ENCODE measurements around the gene NACA. TPM values are rescaled to one million over a fixed set of nuclear protein-coding genes. Genes with fewer than 3 reads are reported as not detected.

Gene NACA
- total and polyA plus RNA-seq, 7 donors: 1,056 to 2,405 (median 1,536) TPM

DNA sequence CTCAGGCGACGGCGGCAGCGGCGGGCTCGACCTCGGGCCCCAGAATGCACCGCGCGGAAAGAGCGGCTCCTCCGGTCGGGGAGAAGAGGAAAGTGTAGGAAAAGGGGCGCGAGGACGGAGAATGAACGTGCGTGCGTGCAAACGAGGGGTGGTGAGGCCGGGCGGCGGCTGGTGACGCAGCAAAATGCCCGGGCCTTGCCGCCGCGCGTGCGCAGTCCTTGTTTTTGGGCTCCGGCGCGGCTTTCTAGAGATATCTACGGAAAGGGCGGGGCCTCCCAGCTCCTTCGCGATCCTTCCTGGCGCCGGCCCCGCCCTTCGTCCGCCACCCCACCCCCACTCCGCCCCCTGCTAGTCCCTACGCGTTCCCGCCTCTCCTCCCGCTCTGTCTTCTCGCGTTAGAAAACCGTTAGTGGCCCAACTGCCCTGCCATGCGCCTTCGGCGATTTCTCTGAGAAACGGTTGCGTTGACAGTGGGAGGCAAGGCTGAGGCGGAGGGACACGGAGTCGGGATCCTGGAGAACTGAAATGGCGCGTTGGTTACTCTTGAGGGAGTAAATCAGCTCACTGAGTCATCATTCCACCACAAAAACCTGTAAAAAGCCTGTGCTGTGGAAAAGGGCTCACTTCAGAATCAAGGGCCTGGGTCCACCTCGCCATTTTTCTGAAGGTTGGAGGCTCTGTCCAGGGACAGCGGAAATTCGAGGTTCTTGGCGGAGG is 36.8 kb downstream of the NACA start, which contains the start of gene PTGES3:
Gene PTGES3, minus strand, starts transcription at position 156 of the 717 bp plus-strand sequence. CDS start 285 bp downstream, outside the sequence.
- TF ChIP-seq, protein P1, sequence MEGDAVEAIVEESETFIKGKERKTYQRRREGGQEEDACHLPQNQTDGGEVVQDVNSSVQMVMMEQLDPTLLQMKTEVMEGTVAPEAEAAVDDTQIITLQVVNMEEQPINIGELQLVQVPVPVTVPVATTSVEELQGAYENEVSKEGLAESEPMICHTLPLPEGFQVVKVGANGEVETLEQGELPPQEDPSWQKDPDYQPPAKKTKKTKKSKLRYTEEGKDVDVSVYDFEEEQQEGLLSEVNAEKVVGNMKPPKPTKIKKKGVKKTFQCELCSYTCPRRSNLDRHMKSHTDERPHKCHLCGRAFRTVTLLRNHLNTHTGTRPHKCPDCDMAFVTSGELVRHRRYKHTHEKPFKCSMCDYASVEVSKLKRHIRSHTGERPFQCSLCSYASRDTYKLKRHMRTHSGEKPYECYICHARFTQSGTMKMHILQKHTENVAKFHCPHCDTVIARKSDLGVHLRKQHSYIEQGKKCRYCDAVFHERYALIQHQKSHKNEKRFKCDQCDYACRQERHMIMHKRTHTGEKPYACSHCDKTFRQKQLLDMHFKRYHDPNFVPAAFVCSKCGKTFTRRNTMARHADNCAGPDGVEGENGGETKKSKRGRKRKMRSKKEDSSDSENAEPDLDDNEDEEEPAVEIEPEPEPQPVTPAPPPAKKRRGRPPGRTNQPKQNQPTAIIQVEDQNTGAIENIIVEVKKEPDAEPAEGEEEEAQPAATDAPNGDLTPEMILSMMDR (IDR thresholded peaks at IDR 0.05): no peak
- TF ChIP-seq POLR2A (IDR thresholded peaks at IDR 0.05): peak; percentile 91 to 95
- TF ChIP-seq POLR2AphosphoS5 (IDR thresholded peaks at IDR 0.05): peak; percentile 98 to 99 (median 98)
- TF ChIP-seq EP300 (IDR thresholded peaks at IDR 0.05): peak in 1 of 4 donors; percentile 93
- Histone ChIP-seq H3K9me3 (no peaks in the 10 kb centered on the region), H3K36me3 (no peaks in the 10 kb centered on the region), H3K27me3 (no peaks in the 10 kb centered on the region), H3K27ac (peak within 1 kb of the TSS; percentile 97 to 100 (median 98)), H3K4me1 (peaks cover 0 to 41% (median 33%) of the 10 kb centered on the region in 4 donors), H3K4me3 (peak within 1 kb of the TSS; percentile 63 to 97 (median 85))
- 0 to 1% methylated on average over 64 of the region's 64 CpGs for WGBS, 2 donors
- DNase-seq: peak; percentile 99
- intact Hi-C loops (cut with DNase I): loop anchor here (1.0 kb wide), 1 partner anchor 37 kb away; the partner anchor contains the start of gene NACA

- Histone ChIP-seq H3K36me3 (no peaks in the 10 kb centered on the region), H3K4me1 (peaks cover 0 to 48% (median 40%) of the 10 kb centered on the region in 4 donors), H3K9me3 (no peaks in the 10 kb centered on the region), H3K4me3 (peak overlapping the region; percentile 63 to 97 (median 85)), H3K27me3 (no peaks in the 10 kb centered on the region), H3K27ac (peak overlapping the region; percentile 97 to 100 (median 98))
- TF ChIP-seq POLR2A (IDR thresholded peaks at IDR 0.05): no peak
- TF ChIP-seq POLR2AphosphoS5 (IDR thresholded peaks at IDR 0.05): peak in 1 of 4 donors; percentile 33
- intact Hi-C loops (cut with DNase I): loop anchor here (1.0 to 2.0 kb wide), 3 partner anchors 38 to 51 kb away; partner anchors contain the start of genes ATP5F1B and NACA
- 0% methylated on average over 62 of the region's 62 CpGs for WGBS, 2 donors
- peak; percentile 81 for DNase-seq
Measured at GRCh38 chr12:56687223-56688128, 37.6 kb downstream of the NACA start.

- 4 to 23% methylated on average over 8 of the region's 8 CpGs for WGBS, 2 donors
- Histone ChIP-seq H3K27ac (peak overlapping the region; percentile 63 to 100 (median 98)), H3K4me1 (peaks cover 0 to 72% (median 60%) of the 10 kb centered on the region in 4 donors), H3K4me3 (peak overlapping the region; percentile 7 to 32 (median 18)), H3K36me3 (peaks cover 0 to 6% (median 0%) of the 10 kb centered on the region in 4 donors), H3K9me3 (no peaks in the 10 kb centered on the region), H3K27me3 (no peaks in the 10 kb centered on the region)
- intact Hi-C loops (cut with DNase I): no loop called here
- DNase-seq: no peak
- TF ChIP-seq, protein P1 (IDR thresholded peaks at IDR 0.05): no peak
- TF ChIP-seq POLR2AphosphoS5 (IDR thresholded peaks at IDR 0.05): no peak
- no peak for TF ChIP-seq EP300 (IDR thresholded peaks at IDR 0.05)
- no peak for TF ChIP-seq POLR2A (IDR thresholded peaks at IDR 0.05)
Measured at GRCh38 chr12:56684745-56685359, 40.2 kb downstream of the NACA start.

DNA sequence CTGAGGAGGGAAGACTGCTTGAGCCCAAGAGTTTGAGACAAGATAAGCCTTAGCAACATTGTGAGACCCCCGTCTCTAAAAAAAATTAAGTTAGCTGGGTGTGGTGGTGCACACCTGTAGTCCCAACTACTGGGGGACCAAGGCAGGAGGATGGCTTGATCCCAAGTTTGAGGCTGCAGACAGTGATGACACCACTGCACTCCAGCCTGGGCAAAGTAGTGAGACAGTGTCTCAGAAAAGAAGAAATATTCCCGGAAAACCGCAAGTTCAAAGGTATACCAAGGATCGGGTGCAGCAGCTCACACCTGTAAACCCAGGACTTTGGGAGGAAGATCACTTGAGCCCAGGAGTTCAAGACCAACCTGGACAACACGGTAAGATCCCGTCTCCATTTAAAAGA is 42.8 kb downstream of the NACA start:
- TF ChIP-seq POLR2A (IDR thresholded peaks at IDR 0.05) (no peak), POLR2AphosphoS5 (IDR thresholded peaks at IDR 0.05) (no peak), EP300 (IDR thresholded peaks at IDR 0.05) (no peak)
- TF ChIP-seq, protein P1 (IDR thresholded peaks at IDR 0.05): no peak

More for the DNA sequence above, 42.8 kb downstream of the NACA start:
- WGBS, 2 donors: 65 to 87% methylated on average over 6 of the region's 6 CpGs
- Histone ChIP-seq H3K4me3 (no peak overlapping the region), H3K27me3 (no peaks in the 10 kb centered on the region), H3K27ac (peak overlapping the region in 2 of 4 donors; percentile 1 to 7), H3K4me1 (peaks cover 0 to 78% (median 60%) of the 10 kb centered on the region in 4 donors), H3K36me3 (peaks cover 0 to 10% (median 0%) of the 10 kb centered on the region in 4 donors), H3K9me3 (no peaks in the 10 kb centered on the region)
- DNase-seq: no peak
- intact Hi-C loops (cut with DNase I): no loop called here
